GM12878 (cell line): Measurements from ENCODE around the gene DNAJC5. TPM values are rescaled to one million over a fixed set of nuclear protein-coding genes. Genes with fewer than 3 reads are reported as not detected.

Source experiments
- NFYB ChIP-seq: IDR thresholded peaks from 2 replicates; pipeline ENCODE4 v1.6.1; 2011; ENCODE audit warnings: low read depth, mild to moderate bottlenecking, low read length, improper control_type of control experiment, moderate library complexity; ENCODE audit not compliant: insufficient read depth
- SUPT20H ChIP-seq: IDR thresholded peaks from 2 replicates; pipeline ENCODE4 v1.6.1; 2011; ENCODE audit warnings: low read depth, mild to moderate bottlenecking, low read length, moderate library complexity, borderline replicate concordance; ENCODE audit not compliant: control insufficient read depth
- polyA plus RNA-seq, 11 experiments: library from polyadenylated mRNA; depleted of rRNA in 4 of 11; unstranded in 6 of 11; stranded (reverse) in 5 of 11; fragments of >200 nt; fragmentation: Nextera tagmentation in 4 of 11; fragmentation: Illumina TruSeq in 1 of 11; extraction: Ambion mirVana in 4 of 11; extraction: Trizol in 1 of 11; gene quantifications; 1 replicate in 1 of 11; 2 replicates in 10 of 11; pipeline versions ENCODE4 v1.2.1 to v1.2.3, GENCODE V29; 2011 to 2016; ENCODE audit warnings: inconsistent platforms in 2 of 11, missing spikeins in 2 of 11, low read depth in 1 of 11
- total RNA-seq, 4 experiments: library from RNA; depleted of rRNA in 3 of 4; stranded (reverse); fragments of >200 nt in 3 of 4; fragmentation: Illumina TruSeq in 1 of 4; extraction: Trizol in 1 of 4; gene quantifications; 2 replicates each; pipeline versions ENCODE4 v1.2.1 to v1.2.3, GENCODE V29; 2013 to 2021
- TF ChIP-seq, protein P1 (sequence below): fragments of 450-650 bp; IDR thresholded peaks from 2 replicates; pipeline ENCODE4 v1.6.1; 2016; ENCODE audit warnings: mild to moderate bottlenecking, moderate library complexity, borderline replicate concordance
- TF ChIP-seq, protein P2 (sequence below): fragments of 450-650 bp; IDR thresholded peaks from 2 replicates; pipeline ENCODE4 v1.6.1; 2018; ENCODE audit warnings: mild to moderate bottlenecking, low read depth, moderate library complexity; ENCODE audit not compliant: partially characterized antibody

Gene DNAJC5
- total and polyA plus RNA-seq, 10 of the 15 experiments (the other 5 are each of a cell fraction or from before 2014, with no cell fraction given), result 0.69 to 36.8 (median 17.0) TPM

DNA sequence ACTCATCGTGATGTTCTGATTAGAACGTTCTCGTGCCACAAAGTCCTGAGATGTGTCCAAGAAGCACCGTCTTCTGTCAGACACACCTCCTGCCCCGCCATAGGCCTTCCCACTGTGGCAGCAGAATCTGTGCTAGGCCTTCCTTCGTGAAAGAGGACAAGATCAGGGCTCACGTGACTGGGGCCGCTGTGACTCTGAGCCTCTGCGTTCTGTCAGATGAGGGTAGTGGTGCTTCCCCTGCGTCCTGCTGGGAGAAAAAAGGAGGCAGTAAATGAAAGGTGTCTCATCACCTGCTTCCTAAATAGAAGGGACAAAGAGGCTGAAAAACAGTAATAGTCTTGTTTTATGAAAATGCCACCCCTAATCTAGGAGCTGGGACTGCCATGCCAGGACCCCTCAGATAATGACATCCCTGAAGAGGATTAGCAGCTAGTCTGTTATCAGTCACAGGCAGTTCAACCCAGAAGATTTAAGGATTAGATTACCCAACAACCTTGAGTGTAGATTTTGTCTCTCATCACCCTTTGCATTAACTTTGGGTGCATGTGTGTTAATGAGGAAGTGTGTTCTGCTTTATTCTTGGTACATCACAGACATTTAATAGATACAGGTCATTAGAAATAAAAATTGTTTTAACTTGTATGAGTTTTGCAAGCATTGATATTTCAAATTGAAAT, 4.1 kb downstream of the DNAJC5 start (continued):
- TF ChIP-seq, protein P1, sequence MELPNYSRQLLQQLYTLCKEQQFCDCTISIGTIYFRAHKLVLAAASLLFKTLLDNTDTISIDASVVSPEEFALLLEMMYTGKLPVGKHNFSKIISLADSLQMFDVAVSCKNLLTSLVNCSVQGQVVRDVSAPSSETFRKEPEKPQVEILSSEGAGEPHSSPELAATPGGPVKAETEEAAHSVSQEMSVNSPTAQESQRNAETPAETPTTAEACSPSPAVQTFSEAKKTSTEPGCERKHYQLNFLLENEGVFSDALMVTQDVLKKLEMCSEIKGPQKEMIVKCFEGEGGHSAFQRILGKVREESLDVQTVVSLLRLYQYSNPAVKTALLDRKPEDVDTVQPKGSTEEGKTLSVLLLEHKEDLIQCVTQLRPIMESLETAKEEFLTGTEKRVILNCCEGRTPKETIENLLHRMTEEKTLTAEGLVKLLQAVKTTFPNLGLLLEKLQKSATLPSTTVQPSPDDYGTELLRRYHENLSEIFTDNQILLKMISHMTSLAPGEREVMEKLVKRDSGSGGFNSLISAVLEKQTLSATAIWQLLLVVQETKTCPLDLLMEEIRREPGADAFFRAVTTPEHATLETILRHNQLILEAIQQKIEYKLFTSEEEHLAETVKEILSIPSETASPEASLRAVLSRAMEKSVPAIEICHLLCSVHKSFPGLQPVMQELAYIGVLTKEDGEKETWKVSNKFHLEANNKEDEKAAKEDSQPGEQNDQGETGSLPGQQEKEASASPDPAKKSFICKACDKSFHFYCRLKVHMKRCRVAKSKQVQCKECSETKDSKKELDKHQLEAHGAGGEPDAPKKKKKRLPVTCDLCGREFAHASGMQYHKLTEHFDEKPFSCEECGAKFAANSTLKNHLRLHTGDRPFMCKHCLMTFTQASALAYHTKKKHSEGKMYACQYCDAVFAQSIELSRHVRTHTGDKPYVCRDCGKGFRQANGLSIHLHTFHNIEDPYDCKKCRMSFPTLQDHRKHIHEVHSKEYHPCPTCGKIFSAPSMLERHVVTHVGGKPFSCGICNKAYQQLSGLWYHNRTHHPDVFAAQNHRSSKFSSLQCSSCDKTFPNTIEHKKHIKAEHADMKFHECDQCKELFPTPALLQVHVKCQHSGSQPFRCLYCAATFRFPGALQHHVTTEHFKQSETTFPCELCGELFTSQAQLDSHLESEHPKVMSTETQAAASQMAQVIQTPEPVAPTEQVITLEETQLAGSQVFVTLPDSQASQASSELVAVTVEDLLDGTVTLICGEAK, result no peak
- TF ChIP-seq NFYB (no peak), SUPT20H (no peak)
- TF ChIP-seq, protein P2, sequence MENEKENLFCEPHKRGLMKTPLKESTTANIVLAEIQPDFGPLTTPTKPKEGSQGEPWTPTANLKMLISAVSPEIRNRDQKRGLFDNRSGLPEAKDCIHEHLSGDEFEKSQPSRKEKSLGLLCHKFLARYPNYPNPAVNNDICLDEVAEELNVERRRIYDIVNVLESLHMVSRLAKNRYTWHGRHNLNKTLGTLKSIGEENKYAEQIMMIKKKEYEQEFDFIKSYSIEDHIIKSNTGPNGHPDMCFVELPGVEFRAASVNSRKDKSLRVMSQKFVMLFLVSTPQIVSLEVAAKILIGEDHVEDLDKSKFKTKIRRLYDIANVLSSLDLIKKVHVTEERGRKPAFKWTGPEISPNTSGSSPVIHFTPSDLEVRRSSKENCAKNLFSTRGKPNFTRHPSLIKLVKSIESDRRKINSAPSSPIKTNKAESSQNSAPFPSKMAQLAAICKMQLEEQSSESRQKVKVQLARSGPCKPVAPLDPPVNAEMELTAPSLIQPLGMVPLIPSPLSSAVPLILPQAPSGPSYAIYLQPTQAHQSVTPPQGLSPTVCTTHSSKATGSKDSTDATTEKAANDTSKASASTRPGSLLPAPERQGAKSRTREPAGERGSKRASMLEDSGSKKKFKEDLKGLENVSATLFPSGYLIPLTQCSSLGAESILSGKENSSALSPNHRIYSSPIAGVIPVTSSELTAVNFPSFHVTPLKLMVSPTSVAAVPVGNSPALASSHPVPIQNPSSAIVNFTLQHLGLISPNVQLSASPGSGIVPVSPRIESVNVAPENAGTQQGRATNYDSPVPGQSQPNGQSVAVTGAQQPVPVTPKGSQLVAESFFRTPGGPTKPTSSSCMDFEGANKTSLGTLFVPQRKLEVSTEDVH, result no peak
